Thyroid gland (tissue), 4 donors: ENCODE results near the gene TAB2.

Experiments used
- CTCF ChIP-seq, 6 experiments: fragments of 200-600 bp in 3 of 6; fragments of 450-650 bp in 3 of 6; sonication (generic) in 3 of 6; IDR thresholded peaks; one replicate each; pipeline ENCODE4 v1.5.1; 2016 to 2019; ENCODE audit warnings: antibody characterized with exemption in 6 of 6, mild to moderate bottlenecking in 2 of 6, inconsistent platforms in 1 of 6, moderate library complexity in 1 of 6
- POLR2A ChIP-seq, 2 donors: fragments of 450-650 bp; IDR thresholded peaks; one replicate each; pipeline ENCODE4 v1.6.1; 2017; ENCODE audit warnings: antibody characterized with exemption in 2 of 2, mild to moderate bottlenecking in 2 of 2, moderate library complexity in 1 of 2

GRCh38 chr6:149458806-149459205, 141.3 kb downstream of the TAB2 start:
- TF ChIP-seq CTCF (IDR thresholded peaks at IDR 0.05) = no peak
- TF ChIP-seq POLR2A (IDR thresholded peaks at IDR 0.05) = no peak
